Measurements from ENCODE around the gene CAMSAP1. TPM values are rescaled to one million over a fixed set of nuclear protein-coding genes. Genes with fewer than 3 reads are reported as not detected.

Gene CAMSAP1
- total RNA-seq, 2 experiments from 2014 or later = 30.4 to 33.0 TPM

GRCh38 chr9:135812961-135813360, 94.4 kb downstream of the CAMSAP1 start:
- ChIA-PET POLR2A (no interaction called here), CTCF (ENCODE audit: unreplicated experiment) (no interaction called here)
- DNase-seq (ENCODE audit: low spot score) = no peak
- Histone ChIP-seq H3K4me1 (ENCODE audit: insufficient read depth, low read length, poor library complexity, severe bottlenecking) (no peaks in the 10 kb centered on the region), H3K36me3 (ENCODE audit: insufficient read depth, low read length) (peaks cover 68% of the 10 kb centered on the region; the same call in 1 of the 2 replicates), H3K27ac (ENCODE audit: low read depth, low read length, poor library complexity, severe bottlenecking) (no peak overlapping the region), H3K4me3 (ENCODE audit: low read depth, low read length, poor library complexity, severe bottlenecking) (no peak overlapping the region), H4K20me1 (ENCODE audit: insufficient read depth, low read length) (no peaks in the 10 kb centered on the region), H3K9me2 (ENCODE audit: insufficient read depth, low read length) (no peaks in the 10 kb centered on the region), H2AFZ (ENCODE audit: low read length) (no peak overlapping the region), H3K79me2 (ENCODE audit: insufficient read depth, low read depth, low read length) (no peaks in the 10 kb centered on the region), H3K9me3 (ENCODE audit: low read length) (no peaks in the 10 kb centered on the region), H3K4me2 (ENCODE audit: low read length) (no peak overlapping the region)
- no peak for TF ChIP-seq EZH2phosphoT487 (IDR thresholded peaks at IDR 0.05; ENCODE audit: borderline replicate concordance, low read depth, low read length)
- no peak for TF ChIP-seq CTCF (conservative IDR thresholded peaks at IDR 0.05; ENCODE audit: low read length)
- intact Hi-C loops (cut with micrococcal nuclease; ENCODE audit: unreplicated experiment) = no loop called here
- no TSS peak for BruUV-seq (replicated peaks)

- H3K79me2 ChIP-seq (ENCODE audit: insufficient read depth, low read depth, low read length) = no peaks in the 10 kb centered on the region
- no TSS peak for BruUV-seq (replicated peaks)
Observed at GRCh38 chr9:135811801-135812200, 95.5 kb downstream of the CAMSAP1 start.

More at GRCh38 chr9:135811801-135812200, 95.5 kb downstream of the CAMSAP1 start:
- Histone ChIP-seq H3K4me3 (ENCODE audit: low read depth, low read length, poor library complexity, severe bottlenecking) (no peak overlapping the region), H2AFZ (ENCODE audit: low read length) (no peak overlapping the region), H4K20me1 (ENCODE audit: insufficient read depth, low read length) (no peaks in the 10 kb centered on the region), H3K27ac (ENCODE audit: low read depth, low read length, poor library complexity, severe bottlenecking) (no peak overlapping the region), H3K4me1 (ENCODE audit: insufficient read depth, low read length, poor library complexity, severe bottlenecking) (no peaks in the 10 kb centered on the region), H3K4me2 (ENCODE audit: low read length) (no peak overlapping the region), H3K36me3 (ENCODE audit: insufficient read depth, low read length) (peaks cover 59% of the 10 kb centered on the region; the same call in 1 of the 2 replicates), H3K9me2 (ENCODE audit: insufficient read depth, low read length) (no peaks in the 10 kb centered on the region), H3K9me3 (ENCODE audit: low read length) (no peaks in the 10 kb centered on the region)
- ChIA-PET CTCF (ENCODE audit: unreplicated experiment) (no interaction called here), POLR2A (no interaction called here)
- no peak for DNase-seq (ENCODE audit: low spot score)
- TF ChIP-seq EZH2phosphoT487 (IDR thresholded peaks at IDR 0.05; ENCODE audit: borderline replicate concordance, low read depth, low read length) (no peak), CTCF (conservative IDR thresholded peaks at IDR 0.05; ENCODE audit: low read length) (no peak)
- intact Hi-C loops (cut with micrococcal nuclease; ENCODE audit: unreplicated experiment) = no loop called here

Measured in OCI-LY7 (cell line).